Calu3 (cell line): Measurements from ENCODE around the gene INHBE. TPM values are rescaled to one million over a fixed set of nuclear protein-coding genes. Genes with fewer than 3 reads are reported as not detected.
A peak's percentile ranks its signal among the peaks of the same experiment; 100 is the strongest.

ENCODE experiments used
- BruUV-seq: library from RNA; stranded (reverse); fragments of 400-500 nt; replicated peaks from 2 replicates; lab custom pipeline; 2021; lab: Mats Ljungman, UMichigan
- CTCF ChIA-PET: fragments of 300-600 bp; sonication (Branson Sonifier 250); formaldehyde crosslinking; loops from one replicate; lab custom pipeline; 2022; ENCODE audit warnings: antibody characterized with exemption; lab: Charles Lee
- DNase-seq: peaks from one replicate; pipeline ENCODE4 v3.0.0; 2022
- H3K27ac Mint-ChIP-seq: one replicate; pipeline ENCODE4 v1.8.0; 2022; ENCODE audit warnings: mixed read lengths; ENCODE audit not compliant: unreplicated experiment
- H3K27me3 Mint-ChIP-seq: one replicate; pipeline ENCODE4 v1.8.0; 2022; ENCODE audit warnings: mixed read lengths; ENCODE audit not compliant: unreplicated experiment
- H3K36me3 Mint-ChIP-seq: one replicate; pipeline ENCODE4 v1.8.0; 2022; ENCODE audit warnings: mild to moderate bottlenecking, moderate library complexity, mixed read lengths; ENCODE audit not compliant: insufficient read depth, unreplicated experiment
- H3K4me1 Mint-ChIP-seq: one replicate; pipeline ENCODE4 v1.8.0; 2022; ENCODE audit warnings: mild to moderate bottlenecking, low read depth, mixed read lengths; ENCODE audit not compliant: unreplicated experiment
- H3K4me3 Mint-ChIP-seq: one replicate; pipeline ENCODE4 v1.8.0; 2022; ENCODE audit warnings: mild to moderate bottlenecking, low read depth, moderate library complexity, mixed read lengths; ENCODE audit not compliant: unreplicated experiment
- H3K9me3 Mint-ChIP-seq: one replicate; pipeline ENCODE4 v1.8.0; 2022; ENCODE audit warnings: low read depth, mixed read lengths; ENCODE audit not compliant: unreplicated experiment
- CTCF ChIP-seq: fragments of 200-600 bp; IDR thresholded peaks from one replicate; pipeline ENCODE4 v1.8.0; 2022; ENCODE audit warnings: antibody characterized with exemption; ENCODE audit not compliant: unreplicated experiment
- intact Hi-C: fragments of 100-400 bp; cut with micrococcal nuclease; formaldehyde crosslinking; loops from one replicate; pipeline ENCODE4 v1.10.0; 2022; ENCODE audit not compliant: unreplicated experiment
- total RNA-seq: library from RNA; stranded (reverse); gene quantifications from 2 replicates; pipeline ENCODE4 v1.2.3, GENCODE V29; 2022

The INHBE gene
- total RNA-seq, 1 experiment from 2014 or later, result 0.38 TPM

DNA sequence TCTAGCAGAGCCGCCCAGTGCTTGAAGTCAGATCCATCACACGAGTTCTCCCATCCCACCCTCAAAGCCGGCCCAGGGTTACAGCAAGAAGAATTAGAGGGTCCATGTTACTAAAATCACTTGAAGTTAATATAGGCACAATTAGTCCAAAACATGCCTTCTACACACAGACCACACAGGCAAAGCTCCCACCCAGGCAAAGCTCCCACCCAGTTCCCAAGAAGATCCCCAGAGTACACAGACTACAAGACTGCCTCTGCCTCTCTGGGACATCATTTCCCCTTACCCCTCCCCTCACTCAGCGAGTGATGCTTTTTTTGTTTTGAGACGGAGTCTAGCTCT, 7.8 kb downstream of the INHBE start:
- no peak for TF ChIP-seq CTCF
- intact Hi-C loops, result no loop called here
- H3K27ac Mint-ChIP-seq, result peak overlapping the region; percentile 13
- peaks cover 26% of the 10 kb centered on the region for H3K36me3 Mint-ChIP-seq
- H3K4me3 Mint-ChIP-seq, result peak overlapping the region; percentile 74
- no TSS peak for BruUV-seq
- no peak for DNase-seq
- no peaks in the 10 kb centered on the region for H3K9me3 Mint-ChIP-seq
- peaks cover 28% of the 10 kb centered on the region for H3K4me1 Mint-ChIP-seq
- H3K27me3 Mint-ChIP-seq, result peaks cover 83% of the 10 kb centered on the region
- CTCF ChIA-PET, result no interaction called here

DNA sequence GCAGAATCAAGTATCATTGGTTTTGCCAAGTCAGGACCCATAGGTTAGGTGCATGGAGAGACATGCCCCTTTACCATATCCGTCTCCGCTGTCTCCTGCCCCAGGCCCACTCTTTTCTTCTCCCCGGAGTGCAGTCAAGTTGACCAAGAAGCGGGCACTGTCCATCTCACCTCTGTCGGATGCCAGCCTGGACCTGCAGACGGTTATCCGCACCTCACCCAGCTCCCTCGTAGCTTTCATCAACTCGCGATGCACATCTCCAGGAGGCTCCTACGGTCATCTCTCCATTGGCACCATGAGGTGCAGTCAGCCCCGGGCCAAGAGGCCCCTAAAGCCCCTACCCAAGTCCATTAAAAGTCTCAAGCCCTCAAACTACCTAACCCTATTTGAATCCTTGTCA, 9.5 kb downstream of the INHBE start:
- peaks cover 100% of the 10 kb centered on the region for H3K27me3 Mint-ChIP-seq
- intact Hi-C loops, result no loop called here
- H3K4me3 Mint-ChIP-seq, result no peak overlapping the region
- H3K36me3 Mint-ChIP-seq, result peaks cover 15% of the 10 kb centered on the region
- BruUV-seq, result no TSS peak
- no peak overlapping the region for H3K27ac Mint-ChIP-seq
- peaks cover 12% of the 10 kb centered on the region for H3K4me1 Mint-ChIP-seq
- CTCF ChIA-PET, result interaction anchor here (0.7 kb wide), 1 partner anchor 19 kb away, joined by 5 read pairs; no protein-coding TSS in a partner anchor
- TF ChIP-seq CTCF, result no peak
- no peak for DNase-seq
- no peaks in the 10 kb centered on the region for H3K9me3 Mint-ChIP-seq

GRCh38 chr12:57465030-57465746, 10.1 kb downstream of the INHBE start:
- CTCF ChIA-PET, result interaction anchor here (0.7 to 0.8 kb wide), 2 partner anchors 10 to 19 kb away, joined by 3 to 5 read pairs; partner anchors contain the start of gene INHBE
- Mint-ChIP-seq H3K27ac (no peak overlapping the region), H3K9me3 (no peaks in the 10 kb centered on the region), H3K27me3 (peaks cover 100% of the 10 kb centered on the region), H3K36me3 (peaks cover 10% of the 10 kb centered on the region), H3K4me1 (peaks cover 10% of the 10 kb centered on the region), H3K4me3 (no peak overlapping the region)
- intact Hi-C loops, result no loop called here
- no TSS peak for BruUV-seq
- TF ChIP-seq CTCF, result no peak
- DNase-seq, result no peak

DNA sequence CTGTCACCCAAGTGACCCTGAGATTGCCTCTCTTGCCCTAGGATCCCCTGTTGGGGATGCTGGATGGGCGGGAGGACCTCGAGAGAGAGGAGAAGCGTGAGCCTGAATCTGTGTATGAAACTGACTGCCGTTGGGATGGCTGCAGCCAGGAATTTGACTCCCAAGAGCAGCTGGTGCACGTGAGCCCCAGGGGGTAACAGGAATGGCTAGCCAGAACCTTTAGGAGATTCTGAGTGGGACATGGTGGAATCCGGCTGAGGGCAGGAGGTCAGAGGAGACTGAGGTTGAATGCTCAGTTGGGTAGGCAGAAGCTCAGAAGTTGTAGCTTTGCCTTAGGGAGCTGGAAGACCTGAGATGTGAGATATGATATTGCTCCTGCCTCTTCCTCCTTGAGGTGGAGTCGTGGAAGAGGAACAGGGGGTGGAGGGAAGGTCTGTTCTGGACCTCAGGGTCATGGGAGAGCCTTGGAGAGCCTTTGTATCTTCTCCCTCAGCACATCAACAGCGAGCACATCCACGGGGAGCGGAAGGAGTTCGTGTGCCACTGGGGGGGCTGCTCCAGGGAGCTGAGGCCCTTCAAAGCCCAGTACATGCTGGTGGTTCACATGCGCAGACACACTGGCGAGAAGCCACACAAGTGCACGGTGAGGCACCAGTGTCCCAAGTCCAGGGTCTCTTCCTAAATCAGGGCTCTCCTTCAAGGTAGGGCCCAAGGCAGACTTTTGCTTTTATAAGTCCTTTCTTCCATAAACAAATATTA, 10.8 kb downstream of the INHBE start:
- intact Hi-C loops, result no loop called here
- CTCF ChIA-PET, result interaction anchor here (0.8 kb wide), 1 partner anchor 11 kb away, joined by 3 read pairs; the partner anchor contains the start of gene INHBE
- TF ChIP-seq CTCF, result no peak
- peaks cover 6% of the 10 kb centered on the region for H3K36me3 Mint-ChIP-seq
- no peak for DNase-seq
- H3K27me3 Mint-ChIP-seq, result peaks cover 100% of the 10 kb centered on the region
- H3K4me3 Mint-ChIP-seq, result no peak overlapping the region
- H3K9me3 Mint-ChIP-seq, result no peaks in the 10 kb centered on the region
- peaks cover 10% of the 10 kb centered on the region for H3K4me1 Mint-ChIP-seq
- no peak overlapping the region for H3K27ac Mint-ChIP-seq
- no TSS peak for BruUV-seq
